Stimulated activated CD8-positive, alpha-beta memory T cell treated with anti-CD3 and anti-CD28 coated beads, Interleukin-4, amount 100 ng/mL, for 24 hours (primary cell): ENCODE data around the gene RGS10.
"Not testable (repeated sequence)": the region's sequence is repeated elsewhere in the genome, so short reads cannot be mapped to it uniquely, and the experiment has no call there.

ENCODE experiments used
- DNase-seq: peaks from one replicate; pipeline ENCODE4 v3.0.0-alpha.2; 2020; ENCODE audit warnings: low read depth

Gene RGS10

GRCh38 chr10:119542357-119542987, at the start of gene RGS10:
TSS of gene RGS10 (minus strand) at chr10:119542719. CDS start at chr10:119542638, 81 bp downstream.
- DNase-seq = peak; percentile 78

GRCh38 chr10:119588071-119588470, 45.6 kb upstream of the RGS10 start:
- no peak for DNase-seq

GRCh38 chr10:119578355-119578754, 35.8 kb upstream of the RGS10 start:
- DNase-seq = no peak

GRCh38 chr10:119575991-119576390, 33.5 kb upstream of the RGS10 start:
- no peak for DNase-seq

- no peak for DNase-seq
These were observed 33.0 kb upstream of the RGS10 start for GRCh38 chr10:119575506-119575905.

- DNase-seq = no peak
These were observed 25.5 kb upstream of the RGS10 start for GRCh38 chr10:119567978-119568377.

- DNase-seq = no peak
These were observed 19.6 kb upstream of the RGS10 start for GRCh38 chr10:119562097-119562496.

GRCh38 chr10:119559511-119559910, 17.0 kb upstream of the RGS10 start:
- not testable (repeated sequence) for DNase-seq

GRCh38 chr10:119556081-119556480, 13.6 kb upstream of the RGS10 start:
- DNase-seq = not testable (repeated sequence)

- DNase-seq = no peak
These were observed 12.8 kb upstream of the RGS10 start for GRCh38 chr10:119555178-119555784.

- no peak for DNase-seq
These were observed 8.3 kb upstream of the RGS10 start for GRCh38 chr10:119550827-119551226.

- DNase-seq = no peak
These were observed 6.9 kb upstream of the RGS10 start for GRCh38 chr10:119549247-119549999.

GRCh38 chr10:119546009-119546408, 3.5 kb upstream of the RGS10 start:
- no peak for DNase-seq

GRCh38 chr10:119545310-119545709, 2.8 kb upstream of the RGS10 start:
- DNase-seq = no peak

GRCh38 chr10:119543814-119544642, 1.5 kb upstream of the RGS10 start:
- no peak for DNase-seq

- peak; percentile 59 for DNase-seq
These were observed 682 bp upstream of the RGS10 start for GRCh38 chr10:119542988-119543813.

GRCh38 chr10:119541459-119542356, 811 bp downstream of the RGS10 start:
- DNase-seq = peak; percentile 52

GRCh38 chr10:119541046-119541445, 1.5 kb downstream of the RGS10 start:
- no peak for DNase-seq

- no peak for DNase-seq
These were observed 2.5 kb downstream of the RGS10 start for GRCh38 chr10:119540038-119540437.

GRCh38 chr10:119539359-119539825, 3.1 kb downstream of the RGS10 start:
- no peak for DNase-seq
